Measurements from ENCODE around the gene RAB31.
"Not testable (repeated sequence)": the region's sequence is repeated elsewhere in the genome, so short reads cannot be mapped to it uniquely, and the experiment has no call there.

RAB31 gene

DNA sequence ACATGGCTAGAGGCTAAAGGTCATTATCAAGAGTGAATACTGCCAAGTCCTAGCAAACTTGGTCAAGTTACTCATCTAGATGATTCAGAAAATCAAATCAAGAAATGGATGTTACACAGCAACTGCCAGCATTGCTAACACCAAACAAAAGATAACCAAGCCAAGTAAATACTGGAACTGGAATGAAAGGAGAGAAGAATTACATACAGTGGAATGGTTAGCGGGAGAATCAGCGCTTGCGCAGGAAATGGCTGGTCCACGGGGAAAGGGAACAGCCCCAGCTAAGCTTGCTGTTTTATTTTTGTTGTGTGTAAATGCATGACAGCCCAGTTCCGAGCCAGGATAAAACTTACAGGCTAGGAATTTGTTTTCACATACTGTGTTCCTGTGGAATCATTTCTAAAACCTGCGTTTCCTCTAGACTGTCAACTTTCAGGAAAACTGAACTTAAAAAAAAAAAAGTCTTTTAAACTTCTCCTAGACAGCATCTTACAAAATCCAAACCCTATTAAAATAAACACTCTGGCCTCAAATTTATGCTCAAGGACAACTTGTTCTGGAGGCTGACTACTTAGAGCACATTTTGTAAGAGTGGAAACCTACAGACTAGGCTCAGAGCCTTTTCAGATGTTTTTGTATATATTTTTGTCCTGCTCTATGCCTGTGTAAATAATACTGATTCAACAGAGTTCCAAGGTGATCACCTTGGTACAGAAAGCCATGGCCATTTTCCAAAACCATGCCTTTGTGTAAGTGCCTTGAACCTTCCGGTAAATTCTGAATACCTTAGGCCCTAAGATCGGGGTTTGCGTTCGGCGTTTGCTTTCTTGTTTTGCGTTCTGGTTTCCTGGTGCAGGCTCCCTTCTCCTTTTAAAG is 146.9 kb downstream of the RAB31 start:
- no peak overlapping the region for H3K9ac ChIP-seq (ENCODE audit: low read length in 5 of 5)

GRCh38 chr18:9855681-9856080 is 147.6 kb downstream of the RAB31 start:
- Histone ChIP-seq H3K4me1 (ENCODE audit: control insufficient read depth in 5 of 5, insufficient read depth in 5 of 5, low read length in 5 of 5) (peaks cover 0 to 5% (median 3%) of the 10 kb centered on the region in 5 donors), H3K9me3 (ENCODE audit: control insufficient read depth in 5 of 5, low read length in 5 of 5) (no peaks in the 10 kb centered on the region), H3K9ac (ENCODE audit: low read length in 5 of 5) (no peak overlapping the region), H3K27me3 (ENCODE audit: control insufficient read depth in 5 of 5, insufficient read depth in 4 of 5, low read length in 5 of 5) (no peaks in the 10 kb centered on the region), H3K27ac (ENCODE audit: low read depth, low read length) (no peak overlapping the region), H3K4me3 (ENCODE audit: low read depth in 1 of 5, low read length in 5 of 5) (no peak overlapping the region), H3K36me3 (ENCODE audit: control insufficient read depth in 5 of 5, insufficient read depth in 5 of 5, low read length in 5 of 5) (peaks cover 0 to 6% (median 2%) of the 10 kb centered on the region in 5 donors)

More for the DNA sequence above, 146.9 kb downstream of the RAB31 start:
- no peak overlapping the region for H3K4me3 ChIP-seq (ENCODE audit: low read depth in 1 of 5, low read length in 5 of 5)
- no peaks in the 10 kb centered on the region for H3K27me3 ChIP-seq (ENCODE audit: control insufficient read depth in 5 of 5, insufficient read depth in 4 of 5, low read length in 5 of 5)
- H3K9me3 ChIP-seq (ENCODE audit: control insufficient read depth in 5 of 5, low read length in 5 of 5), result no peaks in the 10 kb centered on the region
- peaks cover 0 to 8% (median 5%) of the 10 kb centered on the region in 5 donors for H3K4me1 ChIP-seq (ENCODE audit: control insufficient read depth in 5 of 5, insufficient read depth in 5 of 5, low read length in 5 of 5)
- no peak overlapping the region for H3K27ac ChIP-seq (ENCODE audit: low read depth, low read length)
- peaks cover 0 to 6% (median 0%) of the 10 kb centered on the region in 5 donors for H3K36me3 ChIP-seq (ENCODE audit: control insufficient read depth in 5 of 5, insufficient read depth in 5 of 5, low read length in 5 of 5)

DNA sequence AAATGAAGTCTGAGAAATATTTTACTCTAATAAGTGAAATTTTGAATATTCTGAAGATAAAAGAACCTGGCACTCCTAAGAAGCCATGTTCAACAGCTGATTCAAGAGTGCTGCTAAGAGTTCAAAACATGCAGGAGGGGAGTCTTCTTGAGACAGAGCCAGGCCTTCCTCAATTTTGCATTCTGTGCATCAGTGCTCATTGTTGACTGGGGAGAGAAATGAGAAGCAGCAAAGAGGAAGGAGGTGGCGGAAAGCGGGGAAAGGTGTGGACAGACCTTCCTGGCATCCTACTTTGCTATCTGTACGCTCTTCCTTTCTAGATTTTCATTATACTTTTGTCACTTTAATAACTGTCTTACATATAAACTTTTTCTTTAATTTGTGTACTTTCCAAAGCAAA is 148.0 kb downstream of the RAB31 start:
- Histone ChIP-seq H3K36me3 (ENCODE audit: control insufficient read depth in 5 of 5, insufficient read depth in 5 of 5, low read length in 5 of 5) (peaks cover 0 to 10% (median 3%) of the 10 kb centered on the region in 5 donors), H3K9me3 (ENCODE audit: control insufficient read depth in 5 of 5, low read length in 5 of 5) (no peaks in the 10 kb centered on the region), H3K9ac (ENCODE audit: low read length in 5 of 5) (no peak overlapping the region), H3K4me3 (ENCODE audit: low read depth in 1 of 5, low read length in 5 of 5) (no peak overlapping the region), H3K27me3 (ENCODE audit: control insufficient read depth in 5 of 5, insufficient read depth in 4 of 5, low read length in 5 of 5) (no peaks in the 10 kb centered on the region), H3K4me1 (ENCODE audit: control insufficient read depth in 5 of 5, insufficient read depth in 5 of 5, low read length in 5 of 5) (peaks cover 0 to 4% (median 3%) of the 10 kb centered on the region in 5 donors), H3K27ac (ENCODE audit: low read depth, low read length) (no peak overlapping the region)

DNA sequence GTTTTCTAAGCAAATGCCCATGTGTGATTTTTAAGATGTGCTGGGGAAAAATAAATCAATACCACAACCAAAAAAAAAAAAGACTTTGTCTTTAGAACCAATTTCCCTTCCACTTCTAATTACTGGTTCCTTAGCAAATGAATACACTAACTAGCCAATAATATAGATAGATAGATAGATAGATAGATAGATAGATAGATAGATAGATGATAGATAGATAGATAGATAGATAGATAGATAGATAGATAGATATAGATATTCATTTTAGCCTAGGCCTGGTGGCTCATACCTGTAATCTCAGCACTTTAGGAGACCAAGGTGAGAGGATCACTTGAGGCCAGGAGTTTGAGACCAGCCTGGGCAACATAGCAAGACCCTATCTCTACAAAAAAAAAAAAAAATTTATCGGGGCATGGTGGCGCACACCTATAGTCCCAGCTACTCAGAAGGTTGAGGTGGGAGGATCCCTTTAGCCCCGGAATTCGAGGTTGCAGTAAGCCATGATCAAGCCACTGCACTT is 149.4 kb downstream of the RAB31 start:
- not testable (repeated sequence) for H3K9ac ChIP-seq (ENCODE audit: low read length in 5 of 5); H3K27me3 ChIP-seq (ENCODE audit: control insufficient read depth in 5 of 5, insufficient read depth in 4 of 5, low read length in 5 of 5); H3K9me3 ChIP-seq (ENCODE audit: control insufficient read depth in 5 of 5, low read length in 5 of 5); H3K4me1 ChIP-seq (ENCODE audit: control insufficient read depth in 5 of 5, insufficient read depth in 5 of 5, low read length in 5 of 5); H3K27ac ChIP-seq (ENCODE audit: low read depth, low read length); H3K4me3 ChIP-seq (ENCODE audit: low read depth in 1 of 5, low read length in 5 of 5)
- H3K36me3 ChIP-seq (ENCODE audit: control insufficient read depth in 5 of 5, insufficient read depth in 5 of 5, low read length in 5 of 5), result peaks cover 0 to 14% (median 3%) of the 10 kb centered on the region in 5 donors

GRCh38 chr18:9858642-9859041 is 150.5 kb downstream of the RAB31 start:
- H3K36me3 ChIP-seq (ENCODE audit: control insufficient read depth in 5 of 5, insufficient read depth in 5 of 5, low read length in 5 of 5), result peaks cover 0 to 14% (median 3%) of the 10 kb centered on the region in 5 donors
- no peak overlapping the region for H3K4me3 ChIP-seq (ENCODE audit: low read depth in 1 of 5, low read length in 5 of 5)
- H3K27me3 ChIP-seq (ENCODE audit: control insufficient read depth in 5 of 5, insufficient read depth in 4 of 5, low read length in 5 of 5), result no peaks in the 10 kb centered on the region
- no peaks in the 10 kb centered on the region for H3K4me1 ChIP-seq (ENCODE audit: control insufficient read depth in 5 of 5, insufficient read depth in 5 of 5, low read length in 5 of 5)
- H3K9me3 ChIP-seq (ENCODE audit: control insufficient read depth in 5 of 5, low read length in 5 of 5), result no peaks in the 10 kb centered on the region
- H3K27ac ChIP-seq (ENCODE audit: low read depth, low read length), result no peak overlapping the region
- no peak overlapping the region for H3K9ac ChIP-seq (ENCODE audit: low read length in 5 of 5)

DNA sequence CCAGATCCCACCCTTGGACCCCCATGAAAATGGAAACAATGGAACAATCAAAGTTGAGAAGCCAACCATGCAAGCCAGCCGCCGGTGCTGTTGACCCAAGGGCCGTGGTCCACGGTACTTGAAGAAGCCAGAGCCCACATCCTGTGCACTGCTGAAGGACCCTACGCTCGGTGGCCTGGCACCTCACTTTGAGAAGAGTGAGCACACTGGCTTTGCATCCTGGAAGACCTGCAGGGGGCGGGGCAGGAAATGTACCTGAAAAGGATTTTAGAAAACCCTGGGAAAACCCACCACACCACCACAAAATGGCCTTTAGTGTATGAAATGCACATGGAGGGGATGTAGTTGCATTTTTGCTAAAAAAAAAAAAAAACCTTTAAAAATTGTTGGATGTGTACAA is 151.1 kb downstream of the RAB31 start:
- Histone ChIP-seq H3K27me3 (ENCODE audit: control insufficient read depth in 5 of 5, insufficient read depth in 4 of 5, low read length in 5 of 5) (no peaks in the 10 kb centered on the region), H3K9ac (ENCODE audit: low read length in 5 of 5) (no peak overlapping the region), H3K9me3 (ENCODE audit: control insufficient read depth in 5 of 5, low read length in 5 of 5) (no peaks in the 10 kb centered on the region), H3K27ac (ENCODE audit: low read depth, low read length) (no peak overlapping the region), H3K36me3 (ENCODE audit: control insufficient read depth in 5 of 5, insufficient read depth in 5 of 5, low read length in 5 of 5) (peaks cover 0 to 14% (median 3%) of the 10 kb centered on the region in 5 donors), H3K4me1 (ENCODE audit: control insufficient read depth in 5 of 5, insufficient read depth in 5 of 5, low read length in 5 of 5) (no peaks in the 10 kb centered on the region), H3K4me3 (ENCODE audit: low read depth in 1 of 5, low read length in 5 of 5) (no peak overlapping the region)

GRCh38 chr18:9860682-9861081 is 152.6 kb downstream of the RAB31 start:
- H3K27ac ChIP-seq (ENCODE audit: low read depth, low read length), result no peak overlapping the region

DNA sequence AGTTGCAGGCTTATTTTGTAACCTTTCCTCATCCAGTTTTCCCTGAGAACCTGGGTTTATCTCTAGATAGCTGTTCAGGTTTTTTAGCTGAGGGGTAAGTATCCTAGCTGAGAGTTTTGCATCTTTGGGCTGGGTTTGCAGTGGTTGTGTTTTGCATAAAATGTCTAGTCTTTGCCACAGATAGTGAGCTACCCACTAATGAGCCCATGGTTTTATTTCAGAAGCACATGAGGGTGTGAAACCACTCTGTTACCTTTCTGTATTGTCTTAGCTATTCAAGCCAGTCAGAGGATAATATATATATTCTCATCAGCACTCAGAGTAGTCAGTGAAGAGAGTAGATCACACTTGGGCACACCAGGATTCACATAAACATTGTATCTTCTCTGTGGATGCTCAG is 153.1 kb downstream of the RAB31 start:
- Histone ChIP-seq H3K27ac (ENCODE audit: low read depth, low read length) (no peak overlapping the region), H3K27me3 (ENCODE audit: control insufficient read depth in 5 of 5, insufficient read depth in 4 of 5, low read length in 5 of 5) (no peaks in the 10 kb centered on the region), H3K9me3 (ENCODE audit: control insufficient read depth in 5 of 5, low read length in 5 of 5) (peaks cover 0 to 4% (median 3%) of the 10 kb centered on the region in 5 donors), H3K36me3 (ENCODE audit: control insufficient read depth in 5 of 5, insufficient read depth in 5 of 5, low read length in 5 of 5) (peaks cover 0 to 14% (median 3%) of the 10 kb centered on the region in 5 donors), H3K4me1 (ENCODE audit: control insufficient read depth in 5 of 5, insufficient read depth in 5 of 5, low read length in 5 of 5) (no peaks in the 10 kb centered on the region), H3K4me3 (ENCODE audit: low read depth in 1 of 5, low read length in 5 of 5) (no peak overlapping the region), H3K9ac (ENCODE audit: low read length in 5 of 5) (no peak overlapping the region)

More at GRCh38 chr18:9860682-9861081, 152.6 kb downstream of the RAB31 start:
- peaks cover 0 to 14% (median 3%) of the 10 kb centered on the region in 5 donors for H3K36me3 ChIP-seq (ENCODE audit: control insufficient read depth in 5 of 5, insufficient read depth in 5 of 5, low read length in 5 of 5)
- no peak overlapping the region for H3K4me3 ChIP-seq (ENCODE audit: low read depth in 1 of 5, low read length in 5 of 5)
- peaks cover 0 to 1% (median 0%) of the 10 kb centered on the region in 5 donors for H3K9me3 ChIP-seq (ENCODE audit: control insufficient read depth in 5 of 5, low read length in 5 of 5)
- no peaks in the 10 kb centered on the region for H3K4me1 ChIP-seq (ENCODE audit: control insufficient read depth in 5 of 5, insufficient read depth in 5 of 5, low read length in 5 of 5)
- H3K27me3 ChIP-seq (ENCODE audit: control insufficient read depth in 5 of 5, insufficient read depth in 4 of 5, low read length in 5 of 5), result no peaks in the 10 kb centered on the region
- no peak overlapping the region for H3K9ac ChIP-seq (ENCODE audit: low read length in 5 of 5)

GRCh38 chr18:9861933-9862332 is 153.8 kb downstream of the RAB31 start:
- Histone ChIP-seq H3K36me3 (ENCODE audit: control insufficient read depth in 5 of 5, insufficient read depth in 5 of 5, low read length in 5 of 5) (peaks cover 0 to 14% (median 3%) of the 10 kb centered on the region in 5 donors), H3K9me3 (ENCODE audit: control insufficient read depth in 5 of 5, low read length in 5 of 5) (peaks cover 0 to 9% (median 4%) of the 10 kb centered on the region in 5 donors), H3K27ac (ENCODE audit: low read depth, low read length) (no peak overlapping the region), H3K4me3 (ENCODE audit: low read depth in 1 of 5, low read length in 5 of 5) (no peak overlapping the region), H3K4me1 (ENCODE audit: control insufficient read depth in 5 of 5, insufficient read depth in 5 of 5, low read length in 5 of 5) (no peaks in the 10 kb centered on the region), H3K9ac (ENCODE audit: low read length in 5 of 5) (no peak overlapping the region), H3K27me3 (ENCODE audit: control insufficient read depth in 5 of 5, insufficient read depth in 4 of 5, low read length in 5 of 5) (no peaks in the 10 kb centered on the region)

- Histone ChIP-seq H3K9me3 (ENCODE audit: control insufficient read depth in 5 of 5, low read length in 5 of 5) (peaks cover 0 to 9% (median 4%) of the 10 kb centered on the region in 5 donors), H3K27me3 (ENCODE audit: control insufficient read depth in 5 of 5, insufficient read depth in 4 of 5, low read length in 5 of 5) (no peaks in the 10 kb centered on the region), H3K4me3 (ENCODE audit: low read depth in 1 of 5, low read length in 5 of 5) (no peak overlapping the region), H3K27ac (ENCODE audit: low read depth, low read length) (no peak overlapping the region), H3K36me3 (ENCODE audit: control insufficient read depth in 5 of 5, insufficient read depth in 5 of 5, low read length in 5 of 5) (peaks cover 0 to 14% (median 3%) of the 10 kb centered on the region in 5 donors), H3K9ac (ENCODE audit: low read length in 5 of 5) (no peak overlapping the region), H3K4me1 (ENCODE audit: control insufficient read depth in 5 of 5, insufficient read depth in 5 of 5, low read length in 5 of 5) (no peaks in the 10 kb centered on the region)
These were observed 154.6 kb downstream of the RAB31 start for GRCh38 chr18:9862686-9863085.

Data from subcutaneous abdominal adipose tissue (tissue), 5 donors.